ENCODE results near the gene NMRAL1.

- TF ChIP-seq CTCF (IDR thresholded peaks at IDR 0.05) (no peak), POLR2A (IDR thresholded peaks at IDR 0.05) (no peak)
These were observed 31.1 kb upstream of the NMRAL1 start for GRCh38 chr16:4505356-4506147.

All from Peyer's patch (tissue), 4 donors.